ENCODE measurements around the gene IL22RA2.

DNA sequence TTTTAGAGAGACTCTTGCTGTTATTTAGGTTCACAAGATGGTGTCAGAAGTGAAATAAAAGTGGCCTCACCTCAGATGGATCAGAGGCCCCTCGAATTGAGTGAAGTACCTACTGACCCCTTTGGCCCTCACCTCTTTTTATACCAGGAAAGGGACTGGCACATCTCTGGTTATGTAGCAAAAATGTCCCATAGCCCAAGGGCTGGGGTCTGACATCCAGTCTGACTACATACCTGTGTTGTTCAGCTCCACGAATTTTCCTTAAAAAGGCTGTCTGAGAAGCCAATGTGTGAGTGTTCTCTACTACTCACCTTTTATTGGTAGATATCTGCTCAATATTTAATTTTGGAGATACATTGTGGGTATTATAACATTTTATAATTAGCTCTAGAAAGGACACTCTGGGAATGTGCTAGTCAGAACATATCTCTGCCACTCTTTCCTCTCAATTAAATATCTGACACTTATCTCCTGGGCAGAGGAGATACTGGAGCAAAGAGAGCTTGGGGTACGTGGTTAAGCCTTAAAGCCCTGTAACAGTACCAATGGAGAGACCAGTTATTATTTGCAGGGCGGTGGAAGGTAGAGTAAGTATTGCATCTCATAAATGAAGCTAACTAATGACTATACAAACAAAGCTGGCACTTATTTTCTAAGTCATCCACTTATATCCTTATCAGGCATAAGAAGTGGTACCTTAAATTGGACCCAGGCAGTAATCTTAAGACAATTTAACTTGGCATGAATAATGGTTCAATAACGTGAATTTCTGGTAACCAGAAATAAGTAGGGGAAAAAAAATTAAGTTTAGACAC, 20.0 kb upstream of the IL22RA2 start:
- TF ChIP-seq, protein P1, sequence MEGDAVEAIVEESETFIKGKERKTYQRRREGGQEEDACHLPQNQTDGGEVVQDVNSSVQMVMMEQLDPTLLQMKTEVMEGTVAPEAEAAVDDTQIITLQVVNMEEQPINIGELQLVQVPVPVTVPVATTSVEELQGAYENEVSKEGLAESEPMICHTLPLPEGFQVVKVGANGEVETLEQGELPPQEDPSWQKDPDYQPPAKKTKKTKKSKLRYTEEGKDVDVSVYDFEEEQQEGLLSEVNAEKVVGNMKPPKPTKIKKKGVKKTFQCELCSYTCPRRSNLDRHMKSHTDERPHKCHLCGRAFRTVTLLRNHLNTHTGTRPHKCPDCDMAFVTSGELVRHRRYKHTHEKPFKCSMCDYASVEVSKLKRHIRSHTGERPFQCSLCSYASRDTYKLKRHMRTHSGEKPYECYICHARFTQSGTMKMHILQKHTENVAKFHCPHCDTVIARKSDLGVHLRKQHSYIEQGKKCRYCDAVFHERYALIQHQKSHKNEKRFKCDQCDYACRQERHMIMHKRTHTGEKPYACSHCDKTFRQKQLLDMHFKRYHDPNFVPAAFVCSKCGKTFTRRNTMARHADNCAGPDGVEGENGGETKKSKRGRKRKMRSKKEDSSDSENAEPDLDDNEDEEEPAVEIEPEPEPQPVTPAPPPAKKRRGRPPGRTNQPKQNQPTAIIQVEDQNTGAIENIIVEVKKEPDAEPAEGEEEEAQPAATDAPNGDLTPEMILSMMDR (IDR thresholded peaks at IDR 0.05): no peak
- no peak for TF ChIP-seq POLR2AphosphoS5 (IDR thresholded peaks at IDR 0.05; ENCODE audit: low read depth, low read length)

All from Panc1 (cell line).